Left colon (tissue), 2 donors: Measurements from ENCODE around the gene MCF2L2. TPM values are rescaled to one million over a fixed set of nuclear protein-coding genes. Genes with fewer than 3 reads are reported as not detected.

Experiments
- ATAC-seq: fragments of 200-7000 bp; cut with Tn5 transposase; one replicate; pipeline ENCODE4 v1.9.1; 2020; ENCODE audit warnings: mild to moderate bottlenecking, moderate library complexity
- DNase-seq, 2 donors: peaks; one replicate each; pipeline ENCODE4 v3.0.0-alpha.2; 2020
- intact Hi-C, 2 donors: fragments of 100-400 bp; cut with DNase I in 1 of 2; cut with micrococcal nuclease in 1 of 2; formaldehyde crosslinking; loops; one replicate each; pipeline versions ENCODE4 v1.11.2 to v1.14.0; 2022; cut with DNase I, micrococcal nuclease
- total RNA-seq, 2 donors: library from RNA; stranded (reverse); fragmentation: NEBNext Ultra II Directional; extraction: Animal tissue kit (Norgen Biotek cat#: 25700); gene quantifications; one replicate each; pipeline ENCODE4 v1.2.1, GENCODE V29; 2021
- donor health status: DM: no; HTN: no; CAD: no.
- donor health status: DM: yes; HTN: yes; CAD: no.

MCF2L2 gene
- total RNA-seq, 2 donors from 2014 or later, result 0.75 to 1.1 TPM

DNA sequence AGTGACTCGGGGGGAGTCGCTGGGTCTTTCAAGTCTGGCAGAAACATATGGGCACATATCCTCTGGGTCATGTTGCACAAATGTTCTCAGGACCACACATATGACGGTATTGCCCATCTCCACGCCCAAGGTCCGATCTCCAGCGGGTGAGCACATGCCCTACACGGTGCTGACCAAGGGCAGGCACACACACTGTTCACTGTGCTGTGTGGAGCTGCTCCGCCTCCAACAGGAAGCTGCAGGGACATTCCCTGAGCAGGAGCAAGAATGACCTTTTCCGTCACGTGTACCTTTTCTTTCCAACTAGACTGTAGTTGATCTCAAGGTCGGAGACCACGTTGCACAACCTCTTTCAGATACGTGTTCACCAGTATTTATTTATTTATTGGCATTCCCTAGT is 217.1 kb downstream of the MCF2L2 start:
- intact Hi-C loops, result no loop called here
- ATAC-seq, result peak; percentile 56
- peak in 1 of 2 donors; percentile 36 for DNase-seq

DNA sequence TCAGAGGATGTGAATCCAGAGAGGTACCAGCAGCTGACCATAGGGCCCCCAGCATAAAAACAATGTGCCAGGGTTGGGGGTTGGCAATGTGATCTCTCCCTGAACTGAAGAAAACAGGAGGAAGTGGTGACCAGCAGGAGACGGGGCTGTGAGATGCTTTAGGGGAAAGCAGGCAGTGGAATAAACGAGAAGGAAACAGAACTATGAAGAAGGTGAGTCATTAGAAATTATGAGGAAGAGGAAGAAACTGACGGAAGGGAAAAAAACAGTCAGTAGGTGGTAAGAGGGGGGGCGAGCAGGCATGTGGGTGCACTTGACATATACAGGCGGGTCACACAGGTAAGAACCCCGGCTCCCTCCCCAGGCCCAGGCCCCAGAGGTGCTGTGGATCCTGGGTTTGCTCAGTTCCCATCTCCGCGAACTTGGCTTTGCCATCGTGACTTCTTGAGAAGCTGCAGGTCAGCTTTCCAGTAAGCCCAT is 217.5 kb downstream of the MCF2L2 start:
- intact Hi-C loops, result no loop called here
- DNase-seq (peak in 1 of 2 donors; percentile 12), ATAC-seq (peak; percentile 37)

DNA sequence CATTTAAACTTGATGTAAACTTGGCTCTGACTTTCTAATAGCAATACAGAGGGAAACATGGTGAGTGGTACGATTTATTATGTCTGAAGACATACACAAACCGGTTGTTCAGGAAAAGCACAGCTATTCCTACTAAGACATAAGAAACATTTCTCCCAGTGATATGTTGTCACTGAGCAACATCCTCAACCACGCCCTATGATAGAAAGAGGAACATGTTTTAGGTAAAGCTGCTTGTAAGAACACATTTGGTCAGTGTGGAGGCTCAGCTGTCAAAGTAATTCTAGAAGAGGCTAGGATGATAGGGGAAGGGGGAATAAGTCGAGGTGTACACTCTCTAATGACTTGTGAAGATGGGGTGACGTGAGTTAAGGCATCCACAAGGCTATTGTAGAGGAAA is 218.1 kb downstream of the MCF2L2 start:
- intact Hi-C loops, result no loop called here
- ATAC-seq, result no peak

DNA sequence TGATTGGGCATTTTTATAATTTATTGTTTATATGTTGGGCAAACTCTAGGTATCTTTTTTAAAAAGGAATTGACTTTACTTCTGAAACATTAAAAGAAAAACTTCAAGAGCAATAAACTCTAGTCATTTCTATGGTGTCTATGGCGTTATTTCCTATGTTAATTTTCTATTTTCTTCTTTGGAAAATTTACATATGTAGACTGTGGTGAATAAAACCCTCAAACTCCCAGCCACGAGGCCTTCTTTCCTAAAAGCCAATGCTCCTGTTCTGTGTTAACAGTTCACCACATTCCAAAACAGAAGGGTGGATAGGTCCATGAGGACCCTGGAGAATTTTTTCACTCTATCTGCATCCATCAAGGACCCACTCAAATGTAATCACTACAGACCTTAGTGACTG is 219.6 kb downstream of the MCF2L2 start:
- ATAC-seq (no peak), DNase-seq (no peak)
- intact Hi-C loops, result no loop called here

More for the DNA sequence above, 218.1 kb downstream of the MCF2L2 start:
- DNase-seq, result no peak

DNA sequence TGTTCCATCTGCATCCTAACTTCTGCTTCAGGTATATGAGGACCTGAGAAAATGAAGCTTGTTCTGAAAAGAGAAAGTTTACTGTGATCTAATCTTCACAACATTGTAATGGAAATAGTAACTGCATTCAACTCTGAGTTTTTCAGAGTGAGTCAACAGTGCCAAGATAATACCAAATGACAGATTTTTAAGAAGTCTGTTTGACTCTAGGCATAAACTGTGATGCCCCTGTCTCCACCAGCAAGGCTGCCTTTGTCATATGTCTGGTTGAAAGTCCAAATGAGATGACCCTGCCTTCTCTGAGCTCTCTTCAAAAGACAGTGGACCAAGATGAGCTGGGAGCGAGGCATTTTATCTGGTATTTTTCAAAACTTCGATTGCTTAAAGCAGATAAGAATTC is 220.2 kb downstream of the MCF2L2 start:
- intact Hi-C loops, result no loop called here
- ATAC-seq (no peak), DNase-seq (no peak)

DNA sequence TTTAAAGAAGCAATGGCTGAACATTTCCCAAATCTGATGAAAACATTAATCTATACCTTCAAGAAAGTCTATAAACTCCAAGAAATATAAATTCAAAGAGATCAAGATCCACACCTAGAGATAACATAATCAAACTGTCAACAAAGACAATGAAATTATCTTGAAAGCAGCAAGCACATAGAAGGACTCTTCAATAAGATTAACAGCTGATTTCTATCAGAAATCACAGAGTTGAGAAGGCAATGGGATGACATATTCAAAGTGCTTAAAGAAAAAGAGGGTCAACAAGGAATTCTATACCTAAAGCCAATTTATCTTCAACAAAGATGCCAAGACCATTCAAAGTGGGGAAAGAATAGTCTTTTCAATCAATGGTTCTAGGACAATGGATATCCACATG is 224.7 kb downstream of the MCF2L2 start:
- DNase-seq (no peak), ATAC-seq (no peak)
- intact Hi-C loops, result no loop called here

DNA sequence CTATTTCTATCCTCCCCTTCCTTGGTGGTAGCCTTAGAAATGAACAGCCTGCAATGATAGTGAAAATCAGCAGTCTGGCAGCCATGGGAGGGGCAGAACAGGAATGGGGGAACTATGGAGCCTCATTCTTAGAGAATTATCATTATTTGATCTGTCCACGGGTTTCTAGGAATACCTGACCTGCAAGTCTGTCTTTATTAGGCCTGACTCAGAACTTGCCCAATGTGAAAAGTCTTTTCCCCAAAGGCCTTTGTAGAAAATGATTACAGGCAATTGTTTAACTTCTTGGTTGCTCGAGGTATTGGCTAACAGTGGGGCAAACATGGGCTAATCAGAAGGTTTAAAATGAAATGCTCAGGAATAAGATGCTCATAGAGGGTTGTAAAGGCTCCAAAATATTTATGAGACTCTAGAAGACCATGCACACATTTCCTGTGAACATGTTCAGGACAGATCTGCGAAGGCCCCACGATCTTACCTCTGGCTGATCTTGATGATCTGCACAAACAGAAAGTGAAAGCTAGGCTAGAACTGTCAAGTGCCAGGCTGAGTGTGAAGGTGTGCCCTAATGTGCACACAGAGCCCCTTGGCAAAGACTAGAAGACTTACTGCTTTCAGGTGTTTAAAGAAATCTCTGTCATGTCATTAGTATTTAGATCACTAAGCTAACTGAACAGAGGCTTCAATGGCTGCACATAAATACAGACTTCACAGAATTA is 226.3 kb downstream of the MCF2L2 start:
- peak; percentile 59 for ATAC-seq
- no peak for DNase-seq
- intact Hi-C loops, result no loop called here

DNA sequence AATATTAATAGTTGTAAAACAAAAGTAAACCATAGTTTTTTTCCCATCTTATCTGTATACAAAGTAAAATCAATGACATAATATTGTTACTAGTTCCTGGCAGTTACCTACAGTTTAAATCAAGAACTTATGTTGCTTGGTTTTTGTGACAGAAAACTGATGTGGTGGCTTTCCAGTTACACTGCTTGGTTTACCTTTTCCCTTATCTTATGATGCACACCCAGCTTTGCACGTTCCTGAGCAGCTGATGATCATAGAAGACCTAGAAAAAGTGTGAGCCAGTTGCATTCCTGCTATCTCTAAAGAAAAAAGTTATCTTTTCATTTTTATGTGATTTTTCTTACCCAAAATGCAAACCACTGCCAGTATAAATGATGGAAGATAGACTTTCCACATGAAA is 229.5 kb downstream of the MCF2L2 start:
- DNase-seq, result no peak
- intact Hi-C loops, result no loop called here
- no peak for ATAC-seq

DNA sequence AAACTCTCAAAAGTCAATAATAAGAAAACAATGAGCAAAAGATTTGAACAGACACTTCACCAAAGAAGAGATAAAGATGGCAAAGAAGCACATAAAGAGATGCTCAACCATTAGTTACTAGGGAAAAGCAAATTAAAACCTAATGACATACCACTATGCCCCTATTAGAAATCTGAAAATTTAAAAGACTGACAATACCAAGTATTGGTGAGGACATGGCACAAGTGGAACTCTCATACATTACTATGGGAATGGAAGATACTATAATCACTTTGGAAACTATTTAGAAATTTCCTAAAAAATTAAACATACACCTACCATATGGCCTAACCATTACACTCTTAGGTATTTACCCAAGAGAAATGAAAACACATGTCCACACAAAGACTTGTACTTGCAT is 230.7 kb downstream of the MCF2L2 start:
- DNase-seq, result no peak
- intact Hi-C loops, result no loop called here
- ATAC-seq, result no peak

DNA sequence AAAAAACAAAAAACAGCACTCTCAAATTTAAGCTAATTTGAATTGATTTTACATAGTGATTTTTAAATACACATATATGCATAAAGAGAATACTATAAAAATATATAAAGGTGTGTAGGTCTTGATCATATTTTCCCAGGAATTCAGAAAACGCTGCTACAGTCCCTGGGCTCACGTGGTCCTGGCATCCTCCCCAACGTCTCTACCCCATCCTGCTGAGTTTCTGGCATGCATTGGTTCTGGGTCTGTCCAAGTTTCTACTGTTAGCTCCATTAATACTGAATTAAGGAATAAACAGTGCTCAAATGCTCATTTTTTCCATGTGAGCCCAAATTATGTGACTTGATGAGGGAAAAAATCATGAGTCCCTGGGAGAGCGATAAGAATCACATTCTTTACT is 233.2 kb downstream of the MCF2L2 start:
- DNase-seq (no peak), ATAC-seq (no peak)
- intact Hi-C loops, result no loop called here

DNA sequence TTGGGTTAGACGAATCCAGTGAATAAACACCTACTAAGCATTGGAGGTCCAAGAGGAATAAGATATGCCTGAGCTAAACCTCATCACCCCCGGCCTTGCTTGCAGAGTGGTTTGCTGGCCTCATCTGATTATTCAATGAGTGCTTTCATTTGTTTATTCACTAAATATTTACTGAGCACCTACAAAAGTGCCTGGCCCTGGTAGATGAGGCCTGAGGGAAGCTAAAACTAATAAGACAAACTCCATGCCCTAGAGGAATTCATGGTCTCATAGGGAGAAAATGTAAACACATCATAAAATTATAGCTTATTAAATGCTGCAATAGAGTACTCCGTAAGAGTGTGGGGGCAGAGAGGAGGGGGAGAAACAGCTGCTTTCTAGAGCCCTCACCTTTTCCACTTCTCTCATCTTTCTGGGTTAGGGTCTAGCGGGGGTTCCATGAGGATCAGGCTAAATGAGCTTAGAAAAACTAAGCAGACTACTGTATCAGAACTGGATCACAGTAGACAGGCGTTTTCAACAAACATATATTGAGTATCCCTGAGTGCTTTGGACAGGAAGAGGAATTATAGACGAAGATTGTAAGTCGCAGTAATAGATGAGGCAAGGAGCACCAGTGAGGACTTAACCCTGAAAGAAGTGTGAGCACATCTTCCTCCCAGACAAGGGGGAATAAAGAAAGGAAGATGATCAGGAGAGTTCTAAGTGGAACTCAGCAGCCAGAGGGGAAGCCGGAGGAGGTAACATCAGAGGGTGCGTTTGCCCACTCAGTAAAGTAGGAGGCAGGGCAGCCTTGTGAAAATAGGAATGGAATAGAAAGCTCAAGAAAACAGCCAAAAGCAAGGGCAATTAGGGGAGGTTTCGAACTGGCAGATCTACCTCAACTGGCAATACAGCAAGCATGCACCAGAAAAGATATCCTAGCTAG is 234.4 kb downstream of the MCF2L2 start:
- ATAC-seq (peak; percentile 58), DNase-seq (no peak)
- intact Hi-C loops, result no loop called here

DNA sequence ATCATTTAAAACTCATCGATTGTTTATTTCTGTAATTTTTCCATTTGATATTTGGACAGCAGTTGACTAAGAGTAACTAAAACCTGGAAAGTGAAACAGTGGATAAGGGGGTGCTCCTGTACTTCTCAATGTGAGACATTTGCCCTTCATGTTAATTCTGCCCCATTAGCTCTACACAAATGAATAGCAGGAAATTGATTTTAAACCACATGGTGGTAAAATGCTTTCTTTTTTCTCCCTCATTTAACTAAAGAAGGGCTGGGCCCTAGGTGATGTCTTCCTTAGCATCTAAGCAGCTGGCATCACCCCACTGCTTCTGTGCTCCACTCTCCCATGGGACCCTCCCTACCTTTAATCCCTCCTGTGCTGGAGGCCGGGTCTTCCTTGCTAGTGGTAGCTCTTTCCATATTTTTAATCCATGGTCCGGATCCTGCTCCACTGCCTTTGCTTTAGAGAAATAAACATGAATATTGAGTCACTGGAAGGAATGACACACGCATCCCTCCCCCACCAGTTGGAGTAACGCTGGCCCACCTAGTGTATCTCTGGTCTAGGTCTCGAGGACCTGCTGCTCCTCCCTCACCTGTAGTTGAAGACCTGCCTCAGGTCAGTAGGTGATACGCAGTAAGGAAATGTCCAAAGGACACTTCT is 235.6 kb downstream of the MCF2L2 start:
- no peak for DNase-seq
- no peak for ATAC-seq
- intact Hi-C loops, result no loop called here

DNA sequence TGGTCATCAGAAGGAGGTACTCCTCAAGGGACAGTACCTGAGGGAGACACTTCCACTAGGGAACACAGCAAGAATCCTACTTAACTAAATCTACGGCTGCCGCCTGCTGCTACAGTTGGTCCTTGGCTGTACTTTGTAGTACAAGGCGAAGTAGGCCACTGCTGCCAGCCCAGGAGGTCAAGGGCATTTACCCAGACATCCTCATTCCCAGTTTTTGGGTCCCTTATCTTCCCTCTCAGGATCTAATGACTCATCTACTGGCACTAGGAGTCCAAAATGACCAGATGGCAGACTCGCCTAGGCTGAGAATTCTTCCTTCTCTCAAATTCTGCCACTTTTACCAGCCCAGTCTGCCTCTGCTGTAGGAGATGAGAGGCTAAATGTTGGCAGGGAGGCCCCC is 238.8 kb downstream of the MCF2L2 start:
- intact Hi-C loops, result loop anchor here in 1 of 2 donors (5.0 kb wide), 1 partner anchor 193 kb away; no protein-coding TSS in a partner anchor
- no peak for ATAC-seq
- DNase-seq, result no peak

DNA sequence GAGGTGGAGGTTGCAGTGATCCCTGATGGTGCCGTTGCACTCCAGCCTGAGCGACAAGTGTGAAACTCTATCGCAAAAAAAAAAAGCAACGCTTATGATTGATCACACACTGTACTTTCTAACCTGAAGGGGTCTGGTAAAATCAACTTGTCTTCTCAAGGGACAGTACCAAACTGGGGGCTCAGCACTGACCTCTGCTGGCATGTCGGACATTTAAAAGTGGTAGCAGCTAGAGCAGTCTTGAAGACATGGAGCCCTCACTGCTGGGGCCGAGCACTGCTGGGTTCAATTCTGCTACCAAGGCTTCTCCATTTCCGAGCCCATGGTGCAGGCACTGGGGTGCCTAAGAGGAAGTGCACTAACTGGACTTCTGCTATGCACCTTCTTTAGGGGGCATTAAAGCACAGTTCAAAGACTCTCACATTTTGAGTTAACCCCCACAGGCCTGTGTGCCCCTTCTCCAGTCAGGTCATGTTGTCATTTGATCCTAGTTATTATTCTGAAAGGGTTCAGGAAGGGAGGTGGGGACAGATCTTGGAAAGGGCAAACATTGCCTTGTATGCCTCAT is 239.4 kb downstream of the MCF2L2 start:
- ATAC-seq (peak; percentile 34), DNase-seq (peak in 1 of 2 donors; percentile 60)
- intact Hi-C loops, result loop anchor here in 1 of 2 donors (5.0 kb wide), 1 partner anchor 193 kb away; no protein-coding TSS in a partner anchor

DNA sequence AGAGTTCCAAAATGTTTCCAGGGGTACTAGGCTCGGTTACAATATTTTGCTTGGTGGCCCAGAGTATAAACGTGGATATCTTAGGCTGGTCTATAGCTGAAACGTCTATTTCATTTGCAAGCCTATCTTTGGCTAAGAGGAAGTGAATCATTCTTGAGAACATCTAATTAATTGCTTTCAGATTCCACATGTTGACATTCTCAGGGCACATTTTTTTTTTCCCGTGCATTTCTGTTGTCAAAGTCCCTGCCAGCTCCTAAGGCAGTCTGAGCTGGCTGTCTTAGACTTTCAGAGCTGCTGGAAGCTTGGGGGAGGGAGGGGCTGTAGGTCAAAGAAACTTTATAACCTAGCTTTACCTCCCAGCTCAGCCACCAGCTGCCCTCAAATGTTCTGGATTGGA is 242.7 kb downstream of the MCF2L2 start:
- DNase-seq, result no peak
- intact Hi-C loops, result loop anchor here in 1 of 2 donors (5.0 kb wide), 1 partner anchor 197 kb away; no protein-coding TSS in a partner anchor
- ATAC-seq, result peak; percentile 58

DNA sequence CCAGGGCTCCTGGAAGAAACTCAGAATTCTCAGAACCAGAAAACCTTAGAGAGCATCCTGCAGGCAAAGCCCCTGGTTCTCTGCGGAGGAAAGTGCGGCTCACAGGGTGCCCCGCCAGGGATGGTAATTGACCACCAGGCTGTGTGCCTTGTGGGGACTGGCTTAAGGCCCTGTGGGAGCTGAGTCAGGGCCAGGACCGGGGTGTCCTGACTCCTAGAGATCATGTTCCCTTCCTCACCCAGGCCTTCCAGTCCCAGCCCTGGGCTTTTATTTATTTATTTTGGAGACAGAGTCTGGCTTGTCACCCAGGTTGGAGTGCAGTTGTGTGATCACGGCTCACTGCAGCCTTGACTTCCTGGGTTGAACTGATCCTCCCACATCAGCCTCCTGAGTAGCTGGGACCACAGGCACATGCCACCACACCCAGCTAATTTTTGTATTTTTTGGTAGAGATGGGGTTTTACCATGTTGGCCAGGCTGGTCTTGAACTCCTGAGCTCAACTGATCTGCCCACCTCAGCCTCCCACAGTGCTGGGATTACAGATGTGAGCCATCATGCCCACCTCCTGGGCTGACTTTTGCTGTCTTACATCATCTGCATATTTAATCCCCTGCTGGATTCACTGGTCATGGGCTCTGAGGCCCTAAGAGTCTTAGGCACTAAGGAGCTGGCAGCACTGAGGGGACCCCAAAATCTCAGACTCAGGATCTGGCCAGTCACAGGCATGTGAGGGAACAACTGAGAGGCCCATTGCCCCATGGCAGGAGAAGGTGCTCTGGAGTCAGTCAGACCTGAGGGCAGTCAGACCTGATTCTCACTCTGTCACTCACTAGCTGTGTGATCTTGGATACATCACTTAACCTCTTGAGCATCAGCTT is 245.4 kb downstream of the MCF2L2 start:
- intact Hi-C loops, result no loop called here
- DNase-seq, result no peak
- ATAC-seq, result no peak

DNA sequence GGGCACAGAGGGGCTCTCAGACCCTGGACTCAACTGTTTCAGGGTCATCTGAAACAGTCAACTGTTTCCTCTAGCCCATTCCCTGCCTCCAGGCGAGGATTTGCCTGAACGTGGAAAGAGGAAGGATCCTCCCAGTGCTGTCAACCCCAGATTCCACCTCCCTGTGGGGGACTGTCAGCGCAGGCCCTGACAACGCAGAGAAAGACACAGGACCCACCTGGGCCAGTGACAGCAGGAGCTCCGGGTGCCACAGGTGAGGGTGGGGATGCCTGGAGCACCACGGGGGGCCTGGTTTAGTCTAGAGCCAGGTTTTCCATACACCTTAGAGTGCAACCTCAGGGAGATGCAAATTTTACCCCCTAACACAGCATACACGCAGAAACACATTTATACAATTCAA is 246.3 kb downstream of the MCF2L2 start:
- intact Hi-C loops, result no loop called here
- DNase-seq, result no peak
- no peak for ATAC-seq

DNA sequence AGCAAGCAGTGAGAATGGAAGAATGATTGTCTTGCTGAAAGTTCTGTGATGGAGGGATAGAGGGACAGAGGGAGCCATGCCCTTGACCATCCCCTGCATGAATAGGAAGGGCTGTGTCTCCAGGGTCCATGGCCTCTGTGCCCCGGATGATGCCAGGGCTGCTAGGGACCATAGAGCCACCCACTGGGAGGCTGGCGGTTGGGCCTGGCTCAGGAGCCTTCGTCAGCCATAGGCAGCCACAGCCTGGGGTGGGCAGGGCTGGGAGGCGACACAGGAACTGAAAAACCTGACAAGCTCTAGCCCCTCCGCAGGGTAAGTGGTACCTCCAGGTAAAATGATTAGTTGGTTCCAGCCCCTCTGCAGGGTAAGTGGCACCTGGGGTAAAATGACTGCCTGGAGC is 246.8 kb downstream of the MCF2L2 start:
- ATAC-seq (no peak), DNase-seq (no peak)
- intact Hi-C loops, result no loop called here
